ENCODE measurements around the gene CD248.
A peak's percentile ranks its signal among the peaks of the same experiment; 100 is the strongest.
"Not testable (repeated sequence)": the region's sequence is repeated elsewhere in the genome, so short reads cannot be mapped to it uniquely, and the experiment has no call there.

The CD248 gene

DNA sequence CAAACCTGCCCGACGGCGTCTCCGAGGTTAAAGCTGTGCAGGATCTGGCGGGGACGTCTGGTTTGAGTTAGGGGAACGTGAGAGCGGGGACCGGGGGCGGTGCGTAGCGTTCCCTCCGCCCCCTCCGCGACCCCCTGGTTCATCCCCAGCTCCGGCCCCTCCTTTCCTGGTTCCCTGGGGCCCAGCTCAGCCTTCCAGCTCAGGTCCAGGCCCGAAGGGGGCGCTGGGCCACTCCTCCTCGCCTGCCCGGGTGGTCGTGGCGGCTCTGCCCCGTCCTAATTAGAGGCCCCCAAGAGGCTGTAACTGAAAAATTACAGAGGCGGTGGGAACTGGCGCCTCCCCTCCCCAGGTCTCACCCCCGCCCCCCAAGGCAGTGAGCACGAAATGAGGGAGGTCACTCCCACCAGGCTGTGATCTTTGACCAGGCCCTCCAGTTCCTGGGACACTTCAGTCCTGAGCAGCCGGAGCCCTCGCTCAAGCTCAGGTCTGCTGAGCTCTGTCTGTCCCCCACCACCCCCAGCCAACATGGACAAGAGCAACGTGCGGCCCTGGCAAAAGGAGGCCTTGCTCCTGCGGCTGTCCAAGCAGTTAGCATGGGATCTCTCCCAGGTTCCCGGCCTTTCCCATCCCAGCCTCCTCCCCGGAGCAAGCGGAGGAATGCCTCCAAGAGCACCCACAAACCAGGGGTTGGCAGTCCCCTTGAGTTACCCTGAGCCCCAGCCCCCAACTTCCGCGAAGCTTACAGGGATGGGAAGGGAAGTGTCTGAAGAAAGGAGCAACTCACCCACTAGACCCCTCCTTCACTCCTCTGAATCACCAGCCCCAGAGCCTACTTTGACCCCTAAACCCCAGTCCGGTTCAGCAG, 3.3 kb downstream of the CD248 start:
- no peak for DNase-seq

- DNase-seq = peak; percentile 34 to 90 (median 85)
Measured at GRCh38 chr11:66312549-66313320, 4.1 kb downstream of the CD248 start.

- DNase-seq = peak; percentile 52 to 90 (median 80)
Measured at GRCh38 chr11:66311965-66312548, 4.8 kb downstream of the CD248 start.

DNA sequence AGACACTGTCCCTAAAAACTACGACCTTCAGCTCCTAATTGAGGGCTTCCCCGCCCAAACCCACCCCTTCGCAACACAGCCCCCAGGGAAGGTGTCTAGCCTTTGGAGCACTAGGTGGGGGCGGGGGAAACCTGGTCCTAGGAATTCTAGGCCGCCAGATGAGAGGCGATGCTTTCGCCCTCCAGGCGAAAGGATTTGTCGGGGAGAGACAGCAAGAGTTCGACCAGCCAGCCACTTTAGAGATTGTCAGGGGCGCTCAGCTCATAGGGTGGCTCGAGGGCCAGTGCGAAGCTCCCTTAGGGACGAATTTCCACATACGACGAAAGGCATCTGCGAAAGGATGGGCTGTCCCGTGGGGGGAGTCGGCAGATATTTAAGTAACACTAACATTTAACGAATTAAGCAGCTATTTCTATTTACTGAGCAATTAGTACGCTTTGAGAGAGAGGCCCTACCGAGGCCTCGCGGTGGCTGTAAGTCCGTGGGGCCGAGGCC, 5.3 kb downstream of the CD248 start:
- DNase-seq = no peak

DNA sequence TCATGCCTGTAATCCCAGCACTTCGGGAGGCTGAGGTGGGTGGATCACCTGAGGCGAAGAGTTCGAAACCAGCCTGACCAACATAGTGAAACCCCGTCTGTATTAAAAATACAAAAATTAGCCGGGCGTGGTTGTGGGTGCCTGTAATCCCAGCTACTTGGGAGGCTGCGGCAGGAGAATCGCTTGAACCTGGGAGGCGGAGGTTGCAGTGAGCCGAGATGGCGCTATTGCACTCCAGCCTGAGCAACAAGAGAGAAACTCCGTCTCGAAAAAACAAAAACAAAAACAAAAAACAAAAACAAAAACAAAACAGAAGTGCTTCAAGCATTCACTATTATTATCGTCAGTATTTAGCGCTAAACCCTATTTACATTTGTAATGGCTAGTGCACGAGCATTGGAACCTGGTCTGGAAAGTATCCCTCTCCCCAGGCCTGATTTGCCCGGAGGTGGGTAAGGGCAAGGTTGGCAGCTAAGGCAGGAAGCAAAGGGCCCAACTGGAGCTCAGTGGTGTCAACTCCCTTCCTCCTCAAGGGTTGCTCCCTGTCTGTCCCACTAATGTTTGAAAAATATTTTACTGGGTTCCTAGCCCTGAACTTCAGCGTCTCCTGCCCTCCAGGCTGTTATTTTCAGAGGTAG, 5.9 kb downstream of the CD248 start:
- not testable (repeated sequence) for DNase-seq

DNA sequence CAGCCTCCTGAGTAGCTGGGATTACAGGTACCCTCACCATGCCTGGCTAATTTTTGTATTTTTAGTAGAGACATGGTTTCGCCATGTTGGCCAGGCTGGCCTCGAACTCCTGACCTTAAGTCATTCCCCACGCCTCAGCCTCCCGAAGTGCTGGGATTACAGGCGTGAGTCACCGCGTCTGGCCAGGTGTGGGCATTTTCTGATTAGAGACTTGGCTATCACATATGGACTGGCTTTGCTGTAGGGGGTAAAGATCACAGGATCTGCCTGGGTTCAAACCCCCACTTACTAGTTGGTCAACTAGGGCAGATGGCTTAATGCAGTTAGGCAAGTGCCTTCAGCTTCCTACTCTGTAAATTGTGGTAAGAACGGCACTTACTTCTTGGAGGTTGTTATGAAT, 6.5 kb downstream of the CD248 start:
- DNase-seq = no peak

DNA sequence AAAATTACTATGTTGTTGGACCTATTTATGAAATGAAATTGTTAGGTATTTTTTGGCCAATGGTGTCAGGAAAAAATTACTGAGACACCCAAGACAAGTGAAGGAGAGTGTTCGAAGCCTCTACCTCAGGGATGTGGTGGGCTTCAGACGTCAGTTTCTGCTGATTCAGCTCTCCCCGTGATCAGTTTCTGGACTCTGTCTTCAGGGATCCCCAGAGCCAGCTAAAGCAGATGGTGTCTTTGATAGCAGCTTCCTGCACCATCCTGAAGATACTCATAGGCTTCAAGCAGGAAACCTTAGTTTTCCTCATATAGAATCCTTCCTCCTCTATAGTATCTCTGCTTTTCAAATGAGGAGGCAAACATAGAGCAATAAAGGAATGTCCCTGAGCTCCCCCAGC, 7.4 kb downstream of the CD248 start:
- no peak for DNase-seq

DNA sequence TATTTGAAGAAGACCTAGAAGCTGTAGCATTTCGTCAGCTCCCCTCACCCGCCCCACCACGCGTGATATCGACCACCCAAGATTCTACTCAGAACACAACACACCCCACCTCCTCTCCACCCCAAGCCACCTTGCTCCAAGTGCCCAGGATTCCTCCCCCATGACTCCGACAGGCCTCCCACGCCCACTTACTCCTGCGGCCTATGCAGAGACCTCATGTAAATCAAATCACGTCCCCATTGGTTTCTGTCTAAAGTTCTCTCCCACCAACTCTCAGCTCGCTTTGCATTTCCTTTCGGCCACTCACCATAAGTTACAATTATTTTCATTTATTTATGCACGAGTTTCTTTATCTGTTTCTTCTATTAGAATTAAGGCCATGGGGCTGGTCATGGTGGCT, 14.2 kb downstream of the CD248 start:
- no peak for DNase-seq

DNA sequence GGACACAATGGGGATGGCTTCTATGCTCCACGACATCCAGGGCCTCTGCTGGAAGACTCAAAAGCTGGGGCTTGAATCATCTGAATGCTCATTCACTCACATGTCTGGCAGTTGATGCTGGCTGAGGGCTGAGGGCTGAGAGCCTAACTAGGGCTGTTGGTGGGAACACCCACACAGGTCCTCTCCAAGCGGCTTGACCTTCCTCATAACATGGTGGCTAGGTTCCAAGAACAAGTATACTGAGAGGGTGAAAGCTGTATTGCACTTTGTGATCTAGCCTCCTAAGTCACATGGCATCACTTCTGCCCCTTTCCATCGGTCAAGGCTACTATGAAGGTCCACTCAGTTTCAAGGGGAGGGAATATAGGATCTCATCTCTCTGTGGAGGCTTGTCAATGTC, 17.7 kb downstream of the CD248 start:
- no peak for DNase-seq

DNA sequence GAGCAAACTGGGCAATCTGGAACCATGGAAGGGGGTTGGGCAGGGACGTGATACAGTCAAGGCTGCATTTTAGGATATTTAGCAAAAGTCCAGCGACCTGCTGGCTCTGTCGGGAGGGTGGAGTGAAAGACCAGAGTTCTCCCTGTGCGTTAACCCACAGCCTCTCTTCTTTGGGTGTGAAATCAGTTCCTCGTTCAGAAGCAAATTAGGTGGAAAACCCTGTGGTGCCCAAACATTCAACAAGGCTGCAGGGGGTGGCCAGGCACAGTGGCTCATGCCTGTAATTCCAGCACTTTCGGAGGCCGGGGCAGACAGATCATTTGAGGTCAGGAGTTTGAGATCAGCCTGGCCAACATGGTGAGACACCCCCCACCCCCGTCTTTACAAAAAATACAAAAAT, 19.2 kb downstream of the CD248 start:
- no peak for DNase-seq

GRCh38 chr11:66294626-66295620, 21.9 kb downstream of the CD248 start:
- DNase-seq = no peak

- DNase-seq = no peak
Measured at GRCh38 chr11:66293777-66294625, 22.8 kb downstream of the CD248 start.

- no peak for DNase-seq
Measured at GRCh38 chr11:66293352-66293751, 23.5 kb downstream of the CD248 start.

GRCh38 chr11:66292543-66293332, 24.1 kb downstream of the CD248 start:
- peak in 1 of 14 donors; percentile 34 for DNase-seq

- DNase-seq = peak in 5 of 14 donors; percentile 19 to 62 (median 35)
Measured at GRCh38 chr11:66291706-66292542, 24.9 kb downstream of the CD248 start, which contains the start of gene TMEM151A. Gene TMEM151A (plus strand): TSS chr11:66291894. CDS start chr11:66292014, 120 bp downstream.

DNA sequence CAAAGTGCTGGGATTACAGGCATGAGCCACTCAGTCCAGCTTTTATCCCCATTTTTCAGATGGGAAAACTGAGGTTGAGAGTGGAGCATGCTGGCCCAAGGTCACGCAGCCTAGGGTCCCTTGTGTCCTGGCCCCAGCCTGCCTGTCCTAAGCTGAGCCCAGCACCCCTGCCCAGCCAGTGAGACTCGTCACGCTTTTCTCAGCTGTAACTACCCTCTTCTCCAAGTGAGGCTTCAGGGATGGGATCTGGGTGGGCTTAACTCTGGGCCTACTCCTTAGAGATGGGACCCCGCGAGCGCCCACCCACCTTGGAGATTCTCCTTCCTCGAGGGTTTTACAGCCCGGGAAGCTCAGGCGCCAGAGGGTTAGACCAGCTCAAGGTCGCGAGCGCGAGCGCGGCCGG, 25.5 kb downstream of the CD248 start:
- peak in 3 of 14 donors; percentile 28 to 50 (median 29) for DNase-seq

- DNase-seq = no peak
Measured at GRCh38 chr11:66290330-66290621, 26.6 kb downstream of the CD248 start.

GRCh38 chr11:66289548-66290329, 27.1 kb downstream of the CD248 start:
- peak in 3 of 14 donors; percentile 67 to 81 (median 70) for DNase-seq

Measured in C1 segment of cervical spinal cord (tissue), 14 donors.